Measurements from ENCODE around the gene FAM241A.

FAM241A gene

DNA sequence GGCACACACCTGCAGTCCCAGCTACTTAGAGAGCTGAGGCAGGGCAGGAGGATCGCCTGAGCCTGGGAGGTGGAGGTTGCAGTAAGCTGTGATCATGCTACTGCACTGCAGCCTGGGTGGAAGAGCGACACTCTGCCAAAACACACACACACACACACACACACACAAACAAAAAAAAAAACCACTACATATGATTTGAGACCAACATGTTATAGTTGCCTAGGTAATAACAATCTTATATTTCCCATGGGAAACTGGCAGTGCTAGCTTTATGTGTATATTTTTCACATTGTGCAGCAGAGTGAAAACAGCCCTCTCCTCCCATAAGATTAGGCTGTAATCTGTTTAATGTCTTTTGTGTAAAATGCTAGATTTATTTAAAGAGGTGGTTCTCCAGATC is 3.1 kb upstream of the FAM241A start:
- POLR2A ChIA-PET (ENCODE audit: low non-redundant PET), result no interaction called here
- no peak for TF ChIP-seq CTCF (conservative IDR thresholded peaks at IDR 0.05; ENCODE audit: low read depth)
- CTCF ChIA-PET, result no interaction called here
- no peak for DNase-seq (ENCODE audit: low spot score)
- H3K27ac ChIP-seq, result no peak overlapping the region

- ChIA-PET CTCF (no interaction called here), POLR2A (ENCODE audit: low non-redundant PET) (no interaction called here)
- no peak overlapping the region for H3K27ac ChIP-seq
- TF ChIP-seq CTCF (conservative IDR thresholded peaks at IDR 0.05; ENCODE audit: low read depth), result no peak
- no peak for DNase-seq (ENCODE audit: low spot score)
Observed at GRCh38 chr4:112143781-112144180, 1.5 kb upstream of the FAM241A start.

- TF ChIP-seq CTCF (conservative IDR thresholded peaks at IDR 0.05; ENCODE audit: low read depth), result no peak
- DNase-seq (ENCODE audit: low spot score), result no peak
- ChIA-PET POLR2A (ENCODE audit: low non-redundant PET) (no interaction called here), CTCF (interaction anchor here (0.6 kb wide), 1 partner anchor 10 kb away, joined by 4 read pairs; no protein-coding TSS in a partner anchor)
- peak overlapping the region; percentile 83 for H3K27ac ChIP-seq
Observed at GRCh38 chr4:112144546-112145325, 518 bp upstream of the FAM241A start.

- POLR2A ChIA-PET (ENCODE audit: low non-redundant PET), result interaction anchor here (0.7 kb wide), 1 partner anchor 87 kb away, joined by 4 read pairs; no protein-coding TSS in a partner anchor
- TF ChIP-seq CTCF (conservative IDR thresholded peaks at IDR 0.05; ENCODE audit: low read depth), result no peak; the same call in 1 of the 2 replicates
- DNase-seq (ENCODE audit: low spot score), result peak; percentile 64
- CTCF ChIA-PET, result interaction anchor here (0.5 to 0.6 kb wide), 2 partner anchors 20 to 37 kb away, joined by 3 read pairs; no protein-coding TSS in a partner anchor
- H3K27ac ChIP-seq, result peak overlapping the region; percentile 83
Observed at GRCh38 chr4:112145790-112146501, 692 bp downstream of the FAM241A start.

- TF ChIP-seq CTCF (conservative IDR thresholded peaks at IDR 0.05; ENCODE audit: low read depth), result no peak
- H3K27ac ChIP-seq, result no peak overlapping the region
- CTCF ChIA-PET, result interaction anchor here (0.6 kb wide), 1 partner anchor 37 kb away, joined by 3 read pairs; no protein-coding TSS in a partner anchor
- POLR2A ChIA-PET (ENCODE audit: low non-redundant PET), result interaction anchor here (0.7 kb wide), 1 partner anchor 86 kb away, joined by 4 read pairs; no protein-coding TSS in a partner anchor
- no peak for DNase-seq (ENCODE audit: low spot score)
Observed at GRCh38 chr4:112146502-112146813, 1.2 kb downstream of the FAM241A start.

DNA sequence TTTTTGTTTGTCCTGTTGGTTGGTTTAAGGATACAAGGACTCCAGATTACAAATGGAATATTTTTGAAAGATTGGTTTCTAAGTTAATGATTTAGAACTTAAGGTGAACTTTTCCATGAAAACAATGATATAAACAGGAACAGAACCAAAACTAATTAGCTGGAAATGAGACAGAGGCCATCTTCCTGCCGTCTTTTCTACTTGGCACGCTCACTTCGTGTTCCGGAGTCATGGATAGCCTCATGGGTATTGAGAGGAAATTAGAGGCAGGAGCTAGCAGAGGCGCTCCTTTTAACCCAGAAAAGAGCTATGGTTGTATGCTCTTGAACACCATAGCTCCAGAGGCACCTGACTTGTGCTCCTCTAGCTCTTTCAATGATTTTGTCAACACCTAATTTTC is 2.4 kb downstream of the FAM241A start:
- POLR2A ChIA-PET (ENCODE audit: low non-redundant PET), result no interaction called here
- TF ChIP-seq CTCF (conservative IDR thresholded peaks at IDR 0.05; ENCODE audit: low read depth), result no peak
- no peak for DNase-seq (ENCODE audit: low spot score)
- CTCF ChIA-PET, result interaction anchor here (0.5 kb wide), 1 partner anchor 11 kb away, joined by 3 read pairs; no protein-coding TSS in a partner anchor
- H3K27ac ChIP-seq, result no peak overlapping the region
